T follicular helper cell (primary cell): Measurements from ENCODE around the gene SLC13A5.

ENCODE experiments used
- DNase-seq: peaks from one replicate; pipeline ENCODE4 v3.0.0-alpha.2; 2020; ENCODE audit warnings: low read depth

The SLC13A5 gene

GRCh38 chr17:6638046-6638908, 74.9 kb downstream of the SLC13A5 start:
- DNase-seq: no peak

DNA sequence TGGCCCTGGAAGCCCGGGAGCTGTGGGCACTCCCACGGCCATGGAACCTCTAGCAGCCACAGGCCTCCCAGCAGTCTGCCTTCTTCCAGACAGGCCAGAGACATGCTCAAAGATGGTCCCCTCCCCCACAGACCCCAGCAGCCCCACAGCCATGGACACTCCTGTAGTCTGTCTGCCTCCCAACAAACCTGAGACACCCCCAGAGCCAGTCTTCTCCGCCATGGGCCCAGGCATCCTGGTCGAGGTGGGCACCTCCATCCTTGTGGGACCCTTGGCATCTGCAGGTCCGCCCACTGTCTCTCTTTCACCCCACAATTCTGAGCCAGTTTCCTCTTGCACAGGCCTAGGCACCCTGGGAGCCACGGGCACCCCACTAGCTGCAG, 75.7 kb downstream of the SLC13A5 start:
- no peak for DNase-seq

- no peak for DNase-seq
Measured at GRCh38 chr17:6636616-6637457, 76.3 kb downstream of the SLC13A5 start.

- no peak for DNase-seq
Measured at GRCh38 chr17:6636105-6636504, 77.1 kb downstream of the SLC13A5 start.
